ENCODE measurements around the gene SCNN1A.

The SCNN1A gene

GRCh38 chr12:6317693-6318439, 57.5 kb downstream of the SCNN1A start:
- no peak for DNase-seq (ENCODE audit: low spot score)

- DNase-seq (ENCODE audit: low spot score) = no peak
Measured at GRCh38 chr12:6316921-6317692, 58.3 kb downstream of the SCNN1A start.

- DNase-seq (ENCODE audit: low spot score) = no peak
Measured at GRCh38 chr12:6315704-6316597, 59.4 kb downstream of the SCNN1A start.

GRCh38 chr12:6315184-6315583, 60.2 kb downstream of the SCNN1A start:
- DNase-seq (ENCODE audit: low spot score) = no peak

- no peak for DNase-seq (ENCODE audit: low spot score)
Measured at GRCh38 chr12:6314776-6315175, 60.6 kb downstream of the SCNN1A start.

- DNase-seq (ENCODE audit: low spot score) = no peak
Measured at GRCh38 chr12:6313326-6313940, 61.9 kb downstream of the SCNN1A start.

GRCh38 chr12:6312529-6313325, 62.6 kb downstream of the SCNN1A start:
- no peak for DNase-seq (ENCODE audit: low spot score)

GRCh38 chr12:6311822-6312528, 63.4 kb downstream of the SCNN1A start:
- no peak for DNase-seq (ENCODE audit: low spot score)

- DNase-seq (ENCODE audit: low spot score) = no peak
Measured at GRCh38 chr12:6310771-6311610, 64.4 kb downstream of the SCNN1A start.

GRCh38 chr12:6307529-6307928, 67.8 kb downstream of the SCNN1A start:
- no peak for DNase-seq (ENCODE audit: low spot score)

- no peak for DNase-seq (ENCODE audit: low spot score)
Measured at GRCh38 chr12:6306599-6307220, 68.7 kb downstream of the SCNN1A start.

GRCh38 chr12:6306151-6306550, 69.2 kb downstream of the SCNN1A start:
- DNase-seq (ENCODE audit: low spot score) = no peak

- DNase-seq (ENCODE audit: low spot score) = no peak
Measured at GRCh38 chr12:6303071-6303470, 72.3 kb downstream of the SCNN1A start.

- DNase-seq (ENCODE audit: low spot score) = no peak
Measured at GRCh38 chr12:6302621-6303020, 72.7 kb downstream of the SCNN1A start.

- DNase-seq (ENCODE audit: low spot score) = no peak
Measured at GRCh38 chr12:6301721-6302120, 73.6 kb downstream of the SCNN1A start.

GRCh38 chr12:6297170-6297569, 78.2 kb downstream of the SCNN1A start:
- no peak for DNase-seq (ENCODE audit: low spot score)

Measured in COLO829 (cell line).